K562 (cell line): ENCODE measurements around the gene BIN1. TPM values are rescaled to one million over a fixed set of nuclear protein-coding genes. Genes with fewer than 3 reads are reported as not detected.

Experiments used
- ASH1L ChIP-seq: fragments of 450-650 bp; IDR thresholded peaks from 2 replicates; pipeline ENCODE4 v1.6.1; 2018; ENCODE audit warnings: borderline replicate concordance, mild to moderate bottlenecking, low read depth; ENCODE audit not compliant: partially characterized antibody
- CEBPZ ChIP-seq: fragments of 150-350 bp; IDR thresholded peaks from 2 replicates; pipeline ENCODE4 v1.6.1; 2014; ENCODE audit warnings: low read depth, mild to moderate bottlenecking, low read length, borderline replicate concordance
- ETV5 ChIP-seq: sonication (generic); formaldehyde crosslinking; IDR thresholded peaks from 2 replicates; pipeline ENCODE4 v1.4.0; 2020; ENCODE audit warnings: low read depth, mild to moderate bottlenecking, missing genetic modification reagents
- KAT7 ChIP-seq: sonication (generic); formaldehyde crosslinking; IDR thresholded peaks from 2 replicates; pipeline ENCODE4 v1.8.0; 2022; ENCODE audit warnings: missing genetic modification reagents, mild to moderate bottlenecking, borderline replicate concordance
- KDM2B ChIP-seq: fragments of 250-450 bp; sonication (Bioruptor Pico); IDR thresholded peaks from 2 replicates; pipeline ENCODE4 v1.8.0; 2021; ENCODE audit warnings: mild to moderate bottlenecking, moderate library complexity
- MCM2 ChIP-seq: fragments of 450-650 bp; IDR thresholded peaks from 2 replicates; pipeline ENCODE4 v1.6.1; 2017; ENCODE audit warnings: low read depth, mild to moderate bottlenecking
- MLX ChIP-seq, 2 experiments: fragments of 450-650 bp in 1 of 2; sonication (generic) in 1 of 2; formaldehyde crosslinking; conservative IDR thresholded peaks; 2 replicates each; pipeline versions ENCODE4 v1.4.0 to v1.8.1; 2020 to 2022; ENCODE audit warnings: mild to moderate bottlenecking in 1 of 2, missing genetic modification reagents in 1 of 2
- NFIC ChIP-seq: fragments of 450-650 bp; IDR thresholded peaks from 2 replicates; pipeline ENCODE4 v1.6.1; 2017; ENCODE audit warnings: mild to moderate bottlenecking, inconsistent platforms
- PTRF ChIP-seq: fragments of 450-650 bp; IDR thresholded peaks from 2 replicates; pipeline ENCODE4 v1.6.1; 2016; ENCODE audit warnings: mild to moderate bottlenecking, missing genetic modification characterization, missing compliant biosample characterization
- REST ChIP-seq, 2 experiments: fragments of 450-650 bp; formaldehyde crosslinking in 1 of 2; IDR thresholded peaks; 2 replicates each; pipeline versions ENCODE4 v1.4.0 to v1.6.1; 2014 to 2020; ENCODE audit warnings: mild to moderate bottlenecking in 2 of 2, borderline replicate concordance in 1 of 2, low read depth in 1 of 2
- TCF7L2 ChIP-seq: fragments of 150-350 bp; IDR thresholded peaks from 2 replicates; pipeline ENCODE4 v1.6.1; 2016; ENCODE audit warnings: low read depth, mild to moderate bottlenecking, low read length, moderate library complexity
- YY1 ChIP-seq, 3 experiments: IDR thresholded peaks; 2 replicates each; pipeline ENCODE4 v1.6.1; 2011; ENCODE audit warnings: low read length in 2 of 3, mild to moderate bottlenecking in 2 of 3, moderate library complexity in 2 of 3, borderline replicate concordance in 1 of 3, control low read depth in 1 of 3, low read depth in 1 of 3; ENCODE audit not compliant: insufficient read depth in 3 of 3, insufficient replicate concordance in 2 of 3, control insufficient read depth in 1 of 3, insufficient read length in 1 of 3; ENCODE audit errors: extremely low read depth in 1 of 3
- polyA plus RNA-seq, 8 experiments: library from polyadenylated mRNA; depleted of rRNA in 4 of 8; stranded (reverse) in 5 of 8; unstranded in 3 of 8; fragments of >200 nt; fragmentation: Nextera tagmentation in 2 of 8; fragmentation: Illumina TruSeq in 1 of 8; extraction: Ambion mirVana in 2 of 8; extraction: Trizol in 1 of 8; gene quantifications; 2 replicates each; pipeline versions ENCODE4 v1.2.1 to v1.2.3, GENCODE V29; 2011 to 2014; ENCODE audit warnings: inconsistent platforms in 1 of 8, missing spikeins in 1 of 8
- total RNA-seq, 7 experiments: library from RNA; depleted of rRNA in 6 of 7; stranded (reverse); fragments of >200 nt in 6 of 7; fragmentation: Illumina TruSeq in 2 of 7; extraction: Trizol in 2 of 7; gene quantifications; 2 replicates each; pipeline versions ENCODE4 v1.2.1 to v1.2.3, GENCODE V29; 2011 to 2021; ENCODE audit warnings: low replicate concordance in 1 of 7

The BIN1 gene
- total and polyA plus RNA-seq, 9 of the 15 experiments (the other 6 are each of a cell fraction or from before 2014, with no cell fraction given) = 0.04 to 2.8 (median 0.79) TPM; not detected in 1

- peak; percentile 54; the same call in 1 of the 2 replicates for TF ChIP-seq REST (IDR thresholded peaks at IDR 0.05; ENCODE audit: borderline replicate concordance)
- TF ChIP-seq REST (CRISPR knock-in tag; IDR thresholded peaks at IDR 0.05; ENCODE audit: low read depth) = no peak
- no peak for TF ChIP-seq PTRF (tag)
- no peak for TF ChIP-seq KAT7 (CRISPR knock-in tag)
- TF ChIP-seq KDM2B = no peak
- no peak for TF ChIP-seq ETV5 (CRISPR knock-in tag)
- TF ChIP-seq YY1 (IDR thresholded peaks at IDR 0.05; ENCODE audit: borderline replicate concordance in 1 of 3, control insufficient read depth in 1 of 3, extremely low read depth in 1 of 3, insufficient read depth in 3 of 3, insufficient read length in 1 of 3, insufficient replicate concordance in 2 of 3, low read depth in 1 of 3, low read length in 2 of 3) = peak in 1 of 3 experiments; percentile 18
- no peak for TF ChIP-seq TCF7L2
- no peak for TF ChIP-seq ASH1L
- no peak for TF ChIP-seq CEBPZ
- TF ChIP-seq MLX (CRISPR knock-in tag; conservative IDR thresholded peaks at IDR 0.05) = no peak
- peak; percentile 33; the same call in 1 of the 2 replicates for TF ChIP-seq NFIC
- TF ChIP-seq MCM2 = no peak
These were observed 56.8 kb downstream of the BIN1 start (continued) for GRCh38 chr2:127049927-127050802.
